Stimulated activated CD8-positive, alpha-beta memory T cell treated with anti-CD3 and anti-CD28 coated beads, Interleukin-7, amount 100 ng/mL, for 48 hours (primary cell): Measurements from ENCODE around the gene SELPLG.
"Not testable (repeated sequence)": the region's sequence is repeated elsewhere in the genome, so short reads cannot be mapped to it uniquely, and the experiment has no call there.

ENCODE experiments used
- DNase-seq, 2 donors: peaks; one replicate each; pipeline ENCODE4 v3.0.0-alpha.2; 2020; ENCODE audit warnings: low read depth in 1 of 2; ENCODE audit errors: extremely low read depth in 1 of 2

Gene SELPLG

DNA sequence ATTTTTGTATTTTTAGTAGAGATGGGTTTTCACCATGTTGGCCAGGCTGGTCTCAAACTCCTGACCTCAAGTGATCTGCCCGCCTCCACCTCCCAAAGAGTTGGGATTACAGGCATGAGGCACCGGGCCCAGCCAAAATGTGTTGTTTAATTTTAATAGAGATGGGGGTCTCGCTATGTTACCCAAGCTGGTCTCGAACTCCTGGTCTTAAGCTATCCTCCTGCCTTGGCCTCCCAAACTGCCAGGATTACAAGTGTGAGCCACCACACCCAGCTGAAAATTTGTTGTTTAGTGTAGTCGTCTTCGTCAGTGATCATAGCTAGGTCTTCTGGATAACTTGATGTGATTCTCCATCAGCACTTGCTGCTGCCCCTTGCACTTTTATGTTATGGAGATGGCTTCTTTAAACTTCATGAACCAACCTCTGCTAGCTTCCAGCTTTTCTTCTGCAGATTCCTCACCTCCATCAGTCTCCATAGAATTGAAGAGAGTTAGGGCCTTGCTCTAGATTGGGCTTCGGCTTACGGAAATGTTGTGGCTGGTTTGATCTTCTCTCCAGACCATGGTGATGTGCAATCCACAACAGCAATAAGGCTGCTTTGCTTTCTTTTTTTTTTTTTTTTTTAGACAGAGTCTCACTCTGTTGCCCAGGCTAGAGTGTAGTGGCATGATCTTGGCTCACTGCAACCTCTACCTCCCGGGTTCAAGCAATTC is 58.3 kb downstream of the SELPLG start:
- no peak for DNase-seq

DNA sequence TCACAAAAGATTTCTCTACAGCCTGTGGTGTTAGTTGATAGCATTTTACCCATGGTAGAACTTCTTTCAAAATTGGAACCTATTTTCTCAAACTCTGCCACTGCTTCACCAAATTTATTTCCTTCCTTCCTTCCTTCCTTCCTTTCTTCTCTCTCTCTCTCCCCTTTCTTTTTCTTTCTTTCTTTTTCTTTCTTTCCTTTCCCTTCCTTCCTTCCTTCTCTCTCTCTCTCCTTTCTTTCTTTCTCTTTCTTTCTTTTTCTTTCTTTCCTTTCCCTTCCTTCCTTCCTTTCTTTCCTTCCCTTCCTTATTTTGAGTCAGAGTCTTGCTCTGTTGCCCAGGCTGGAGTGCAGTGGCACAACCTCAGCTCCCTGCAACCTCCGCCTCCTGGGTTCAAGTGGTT is 59.4 kb downstream of the SELPLG start:
- not testable (repeated sequence) for DNase-seq

- no peak for DNase-seq
These were observed 60.4 kb downstream of the SELPLG start for GRCh38 chr12:108573317-108573716.

DNA sequence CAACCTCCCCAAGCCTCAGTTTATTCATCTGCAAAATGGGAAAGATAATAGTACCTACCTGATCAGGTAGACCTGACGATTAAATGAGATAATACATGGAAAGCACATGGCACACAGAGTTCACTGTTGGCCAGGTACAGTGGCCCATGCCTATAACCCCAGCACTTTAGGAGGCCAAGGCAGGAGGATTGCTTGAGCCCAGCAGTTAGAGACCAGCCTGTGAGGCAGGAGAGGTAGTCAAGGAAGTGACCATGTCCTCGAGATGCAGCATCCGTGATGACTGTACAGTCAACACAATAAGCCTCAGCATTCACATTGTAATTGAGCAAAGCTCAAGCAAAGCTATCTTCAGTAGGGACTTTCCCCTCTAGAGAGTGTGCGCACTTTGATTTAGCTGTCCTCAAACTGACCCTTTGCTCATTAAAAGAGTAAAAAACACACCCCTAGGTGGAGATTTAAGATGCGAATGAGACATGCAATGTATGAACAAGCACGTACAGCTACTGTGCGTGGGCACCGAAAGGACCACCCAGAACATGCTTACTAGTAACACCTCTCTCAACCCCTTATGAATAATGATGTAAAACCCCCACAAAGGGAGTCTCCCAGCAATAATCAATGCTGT is 61.4 kb downstream of the SELPLG start:
- DNase-seq = no peak
